DOHH2 (cell line): Measurements from ENCODE around the gene DENND6B.

ENCODE experiments used
- H3F3A ChIP-seq: fragments of 200-600 bp; sonication (generic), shearing (Covaris generic); 2 replicates; pipeline ENCODE4 v1.6.0; 2016; ENCODE audit warnings: antibody characterized with exemption, mild to moderate bottlenecking; ENCODE audit not compliant: control insufficient read depth, insufficient read depth
- H3K27ac ChIP-seq: fragments of 200-600 bp; sonication (generic); 2 replicates; pipeline ENCODE4 v1.5.1; 2014; ENCODE audit warnings: low read depth, mild to moderate bottlenecking, low read length, moderate library complexity
- H3K27me3 ChIP-seq: fragments of 200-600 bp; sonication (generic); 2 replicates; pipeline ENCODE4 v1.6.1; 2014; ENCODE audit warnings: mild to moderate bottlenecking, low read length, mixed read lengths; ENCODE audit not compliant: control insufficient read depth
- H3K36me3 ChIP-seq: fragments of 200-600 bp; sonication (generic); 2 replicates; pipeline ENCODE4 v1.6.1; 2014; ENCODE audit warnings: mild to moderate bottlenecking, low read length, moderate library complexity, mixed read lengths; ENCODE audit not compliant: control insufficient read depth
- H3K4me1 ChIP-seq: fragments of 200-600 bp; sonication (generic); 2 replicates; pipeline ENCODE4 v1.6.1; 2014; ENCODE audit warnings: mild to moderate bottlenecking, low read length, mixed read lengths; ENCODE audit not compliant: control insufficient read depth
- H3K4me2 ChIP-seq: fragments of 200-600 bp; sonication (generic); 2 replicates; pipeline ENCODE4 v1.6.0; 2014; ENCODE audit warnings: mild to moderate bottlenecking, low read length, moderate library complexity
- H3K4me3 ChIP-seq: fragments of 200-600 bp; sonication (generic); 2 replicates; pipeline ENCODE4 v1.5.1; 2014; ENCODE audit warnings: mild to moderate bottlenecking, low read length, mixed read lengths
- H3K79me2 ChIP-seq: fragments of 200-600 bp; sonication (generic); 2 replicates; pipeline ENCODE4 v1.6.1; 2014; ENCODE audit warnings: mild to moderate bottlenecking, low read length, mixed read lengths; ENCODE audit not compliant: control insufficient read depth
- H3K9me2 ChIP-seq: fragments of 200-600 bp; sonication (generic); replicated peaks from 2 replicates; pipeline ENCODE4 v1.6.1; 2014; ENCODE audit warnings: mild to moderate bottlenecking, low read length, mixed read lengths; ENCODE audit not compliant: control insufficient read depth
- H3K9me3 ChIP-seq: fragments of 200-600 bp; sonication (generic); 2 replicates; pipeline ENCODE4 v1.6.1; 2014; ENCODE audit warnings: antibody characterized with exemption, low read length, mixed read lengths; ENCODE audit not compliant: control insufficient read depth, insufficient read depth
- H4K20me1 ChIP-seq: fragments of 200-600 bp; sonication (generic); 2 replicates; pipeline ENCODE4 v1.6.0; 2014; ENCODE audit warnings: low read depth, mild to moderate bottlenecking, antibody characterized with exemption, low read length, moderate library complexity; ENCODE audit not compliant: control insufficient read depth, insufficient read depth
- CTCF ChIP-seq: fragments of 200-600 bp; sonication (generic); IDR thresholded peaks from one replicate; pipeline ENCODE4 v1.5.1; 2014; ENCODE audit warnings: antibody characterized with exemption, mild to moderate bottlenecking, low read depth, low read length; ENCODE audit not compliant: poor library complexity, severe bottlenecking
- EZH2phosphoT487 ChIP-seq: fragments of 200-600 bp; sonication (generic); IDR thresholded peaks from 2 replicates; pipeline ENCODE4 v1.6.1; 2017; ENCODE audit warnings: borderline replicate concordance, mild to moderate bottlenecking, antibody characterized with exemption, low read length, moderate library complexity, mixed read lengths

Gene DENND6B

GRCh38 chr22:50264104-50264745, 62.6 kb downstream of the DENND6B start:
- Histone ChIP-seq H4K20me1 (0 out of 2 replicates have a peak, but pooled peaks cover 3% of the 10 kb centered on the region), H3K27ac (no peak overlapping the region), H3K4me1 (peaks cover 43% of the 10 kb centered on the region), H3K4me2 (no peak overlapping the region), H3F3A (no peaks in the 10 kb centered on the region), H3K79me2 (peaks cover 21% of the 10 kb centered on the region), H3K9me2 (no peaks in the 10 kb centered on the region), H3K36me3 (peaks cover 1% of the 10 kb centered on the region; the same call in 1 of the 2 replicates), H3K9me3 (no peaks in the 10 kb centered on the region), H3K4me3 (no peak overlapping the region), H3K27me3 (no peaks in the 10 kb centered on the region)
- TF ChIP-seq CTCF (no peak), EZH2phosphoT487 (no peak)

- Histone ChIP-seq H3K36me3 (peaks cover 12% of the 10 kb centered on the region), H3K27ac (no peak overlapping the region), H3K4me1 (peaks cover 32% of the 10 kb centered on the region), H3K4me2 (no peak overlapping the region), H3K4me3 (no peak overlapping the region), H3K27me3 (no peaks in the 10 kb centered on the region), H3K79me2 (peaks cover 31% of the 10 kb centered on the region), H3K9me3 (no peaks in the 10 kb centered on the region), H3F3A (no peaks in the 10 kb centered on the region), H3K9me2 (no peaks in the 10 kb centered on the region), H4K20me1 (0 out of 2 replicates have a peak, but pooled peaks cover 3% of the 10 kb centered on the region)
- TF ChIP-seq CTCF (no peak), EZH2phosphoT487 (no peak)
Observed at GRCh38 chr22:50262973-50263617, 63.7 kb downstream of the DENND6B start.

- Histone ChIP-seq H3K36me3 (peaks cover 18% of the 10 kb centered on the region), H3K79me2 (peaks cover 31% of the 10 kb centered on the region), H3K27me3 (no peaks in the 10 kb centered on the region), H3F3A (no peaks in the 10 kb centered on the region), H4K20me1 (0 out of 2 replicates have a peak, but pooled peaks cover 3% of the 10 kb centered on the region), H3K4me1 (peaks cover 27% of the 10 kb centered on the region), H3K4me2 (peak overlapping the region; percentile 73), H3K9me3 (no peaks in the 10 kb centered on the region), H3K9me2 (no peaks in the 10 kb centered on the region), H3K4me3 (peak overlapping the region; percentile 94), H3K27ac (no peak overlapping the region)
- TF ChIP-seq EZH2phosphoT487 (no peak), CTCF (no peak)
Observed at GRCh38 chr22:50262460-50262911, 64.3 kb downstream of the DENND6B start.
